ENCODE data around the gene FAAP20.

GRCh38 chr1:2205191-2205952 is 10.8 kb upstream of the FAAP20 start:
- TF ChIP-seq, protein P1, sequence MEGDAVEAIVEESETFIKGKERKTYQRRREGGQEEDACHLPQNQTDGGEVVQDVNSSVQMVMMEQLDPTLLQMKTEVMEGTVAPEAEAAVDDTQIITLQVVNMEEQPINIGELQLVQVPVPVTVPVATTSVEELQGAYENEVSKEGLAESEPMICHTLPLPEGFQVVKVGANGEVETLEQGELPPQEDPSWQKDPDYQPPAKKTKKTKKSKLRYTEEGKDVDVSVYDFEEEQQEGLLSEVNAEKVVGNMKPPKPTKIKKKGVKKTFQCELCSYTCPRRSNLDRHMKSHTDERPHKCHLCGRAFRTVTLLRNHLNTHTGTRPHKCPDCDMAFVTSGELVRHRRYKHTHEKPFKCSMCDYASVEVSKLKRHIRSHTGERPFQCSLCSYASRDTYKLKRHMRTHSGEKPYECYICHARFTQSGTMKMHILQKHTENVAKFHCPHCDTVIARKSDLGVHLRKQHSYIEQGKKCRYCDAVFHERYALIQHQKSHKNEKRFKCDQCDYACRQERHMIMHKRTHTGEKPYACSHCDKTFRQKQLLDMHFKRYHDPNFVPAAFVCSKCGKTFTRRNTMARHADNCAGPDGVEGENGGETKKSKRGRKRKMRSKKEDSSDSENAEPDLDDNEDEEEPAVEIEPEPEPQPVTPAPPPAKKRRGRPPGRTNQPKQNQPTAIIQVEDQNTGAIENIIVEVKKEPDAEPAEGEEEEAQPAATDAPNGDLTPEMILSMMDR (conservative IDR thresholded peaks at IDR 0.05; ENCODE audit: low read depth in 2 of 2) = no peak
- TF ChIP-seq ZNF114 (CRISPR knock-in tag; IDR thresholded peaks at IDR 0.05) (no peak), EZH2 (IDR thresholded peaks at IDR 0.05; ENCODE audit: low read depth, unreplicated experiment) (no peak), CREB1 (CRISPR knock-in tag; IDR thresholded peaks at IDR 0.05; ENCODE audit: low read depth) (no peak), EZH2phosphoT487 (IDR thresholded peaks at IDR 0.05; ENCODE audit: unreplicated experiment) (no peak), ZNF331 (CRISPR knock-in tag; IDR thresholded peaks at IDR 0.05; ENCODE audit: low read depth) (no peak)
- TF ChIP-seq, protein P2, sequence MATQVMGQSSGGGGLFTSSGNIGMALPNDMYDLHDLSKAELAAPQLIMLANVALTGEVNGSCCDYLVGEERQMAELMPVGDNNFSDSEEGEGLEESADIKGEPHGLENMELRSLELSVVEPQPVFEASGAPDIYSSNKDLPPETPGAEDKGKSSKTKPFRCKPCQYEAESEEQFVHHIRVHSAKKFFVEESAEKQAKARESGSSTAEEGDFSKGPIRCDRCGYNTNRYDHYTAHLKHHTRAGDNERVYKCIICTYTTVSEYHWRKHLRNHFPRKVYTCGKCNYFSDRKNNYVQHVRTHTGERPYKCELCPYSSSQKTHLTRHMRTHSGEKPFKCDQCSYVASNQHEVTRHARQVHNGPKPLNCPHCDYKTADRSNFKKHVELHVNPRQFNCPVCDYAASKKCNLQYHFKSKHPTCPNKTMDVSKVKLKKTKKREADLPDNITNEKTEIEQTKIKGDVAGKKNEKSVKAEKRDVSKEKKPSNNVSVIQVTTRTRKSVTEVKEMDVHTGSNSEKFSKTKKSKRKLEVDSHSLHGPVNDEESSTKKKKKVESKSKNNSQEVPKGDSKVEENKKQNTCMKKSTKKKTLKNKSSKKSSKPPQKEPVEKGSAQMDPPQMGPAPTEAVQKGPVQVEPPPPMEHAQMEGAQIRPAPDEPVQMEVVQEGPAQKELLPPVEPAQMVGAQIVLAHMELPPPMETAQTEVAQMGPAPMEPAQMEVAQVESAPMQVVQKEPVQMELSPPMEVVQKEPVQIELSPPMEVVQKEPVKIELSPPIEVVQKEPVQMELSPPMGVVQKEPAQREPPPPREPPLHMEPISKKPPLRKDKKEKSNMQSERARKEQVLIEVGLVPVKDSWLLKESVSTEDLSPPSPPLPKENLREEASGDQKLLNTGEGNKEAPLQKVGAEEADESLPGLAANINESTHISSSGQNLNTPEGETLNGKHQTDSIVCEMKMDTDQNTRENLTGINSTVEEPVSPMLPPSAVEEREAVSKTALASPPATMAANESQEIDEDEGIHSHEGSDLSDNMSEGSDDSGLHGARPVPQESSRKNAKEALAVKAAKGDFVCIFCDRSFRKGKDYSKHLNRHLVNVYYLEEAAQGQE (IDR thresholded peaks at IDR 0.05; ENCODE audit: unreplicated experiment) = no peak
